Thyroid gland (tissue), 4 donors: Measurements from ENCODE around the gene THAP8.

Experiments used
- CTCF ChIP-seq, 6 experiments: fragments of 200-600 bp in 3 of 6; fragments of 450-650 bp in 3 of 6; sonication (generic) in 3 of 6; IDR thresholded peaks; one replicate each; pipeline ENCODE4 v1.5.1; 2016 to 2019; ENCODE audit warnings: antibody characterized with exemption in 6 of 6, mild to moderate bottlenecking in 2 of 6, inconsistent platforms in 1 of 6, moderate library complexity in 1 of 6
- POLR2A ChIP-seq, 2 donors: fragments of 450-650 bp; IDR thresholded peaks; one replicate each; pipeline ENCODE4 v1.6.1; 2017; ENCODE audit warnings: antibody characterized with exemption in 2 of 2, mild to moderate bottlenecking in 2 of 2, moderate library complexity in 1 of 2

DNA sequence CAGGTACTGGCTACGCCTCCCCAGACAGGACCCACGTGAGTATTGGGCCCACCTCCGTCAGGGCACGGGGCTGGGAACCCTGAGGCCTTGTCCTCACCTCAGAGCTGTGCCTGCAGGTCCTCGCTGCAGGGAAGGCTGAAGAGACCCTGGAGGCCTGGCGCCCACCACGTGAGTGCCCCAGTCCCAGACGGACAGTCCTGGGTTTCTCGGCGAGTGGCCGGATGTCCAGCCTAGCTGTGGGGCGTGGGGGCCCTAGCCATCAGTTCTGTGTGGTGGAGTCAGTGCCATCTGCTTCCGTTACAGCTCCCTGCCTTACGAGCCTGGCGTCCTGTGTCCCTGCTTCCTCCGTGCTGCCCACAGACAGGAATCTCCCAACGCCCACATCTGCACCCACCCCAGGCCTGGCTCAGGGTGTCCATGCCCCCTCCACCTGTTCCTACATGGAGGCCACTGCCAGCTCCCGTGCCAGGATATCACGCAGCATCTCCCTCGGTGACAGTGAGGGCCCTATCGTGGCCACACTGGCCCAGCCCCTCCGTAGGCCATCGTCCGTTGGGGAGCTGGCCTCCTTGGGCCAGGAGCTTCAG, 49.0 kb upstream of the THAP8 start:
- TF ChIP-seq CTCF (IDR thresholded peaks at IDR 0.05) (no peak), POLR2A (IDR thresholded peaks at IDR 0.05) (no peak)
